Nephron progenitor cell (in vitro differentiated cells): ENCODE results near the gene C1orf185.
"Not testable (repeated sequence)": the region's sequence is repeated elsewhere in the genome, so short reads cannot be mapped to it uniquely, and the experiment has no call there.

Experiments used
- DNase-seq: peaks from one replicate; pipeline ENCODE4 v3.0.0; 2021
- H3K27ac Mint-ChIP-seq: 2 replicates; pipeline ENCODE4 v1.8.0; 2021; ENCODE audit warnings: mild to moderate bottlenecking, moderate library complexity, mixed read lengths
- H3K27me3 Mint-ChIP-seq: 2 replicates; pipeline ENCODE4 v1.8.0; 2021; ENCODE audit warnings: mild to moderate bottlenecking, low read depth, mixed read lengths; ENCODE audit not compliant: poor library complexity
- H3K36me3 Mint-ChIP-seq: 2 replicates; pipeline ENCODE4 v1.8.0; 2021; ENCODE audit warnings: low read depth, mixed read lengths
- H3K4me1 Mint-ChIP-seq: 2 replicates; pipeline ENCODE4 v1.8.0; 2021; ENCODE audit warnings: mixed read lengths
- H3K4me3 Mint-ChIP-seq: 2 replicates; pipeline ENCODE4 v1.8.0; 2021; ENCODE audit warnings: mild to moderate bottlenecking, moderate library complexity, mixed read lengths
- H3K9me3 Mint-ChIP-seq: 2 replicates; pipeline ENCODE4 v1.8.0; 2021; ENCODE audit warnings: mild to moderate bottlenecking, moderate library complexity, mixed read lengths
- CTCF ChIP-seq: fragments of 200-600 bp; sonication (generic); IDR thresholded peaks from 2 replicates; pipeline ENCODE4 v1.5.0; 2021; ENCODE audit warnings: antibody characterized with exemption

The C1orf185 gene

GRCh38 chr1:51165540-51165939 is 63.5 kb downstream of the C1orf185 start:
- no peak for DNase-seq
- H3K27me3 Mint-ChIP-seq = peaks cover 6% of the 10 kb centered on the region

GRCh38 chr1:51168266-51168845 is 66.3 kb downstream of the C1orf185 start:
- no peaks in the 10 kb centered on the region for H3K4me1 Mint-ChIP-seq
- peaks cover 10% of the 10 kb centered on the region for H3K27me3 Mint-ChIP-seq
- H3K4me3 Mint-ChIP-seq = no peak overlapping the region
- H3K9me3 Mint-ChIP-seq = no peaks in the 10 kb centered on the region
- no peak for TF ChIP-seq CTCF
- no peak overlapping the region for H3K27ac Mint-ChIP-seq
- no peak for DNase-seq
- no peaks in the 10 kb centered on the region for H3K36me3 Mint-ChIP-seq

More at GRCh38 chr1:51165540-51165939, 63.5 kb downstream of the C1orf185 start:
- H3K4me1 Mint-ChIP-seq = no peaks in the 10 kb centered on the region
- no peaks in the 10 kb centered on the region for H3K36me3 Mint-ChIP-seq
- no peak overlapping the region for H3K4me3 Mint-ChIP-seq
- TF ChIP-seq CTCF = no peak
- no peak overlapping the region for H3K27ac Mint-ChIP-seq
- H3K9me3 Mint-ChIP-seq = no peaks in the 10 kb centered on the region

GRCh38 chr1:51168936-51169335 is 66.9 kb downstream of the C1orf185 start:
- Mint-ChIP-seq H3K36me3 (no peaks in the 10 kb centered on the region), H3K4me1 (no peaks in the 10 kb centered on the region), H3K9me3 (no peaks in the 10 kb centered on the region), H3K4me3 (no peak overlapping the region), H3K27me3 (peaks cover 10% of the 10 kb centered on the region), H3K27ac (no peak overlapping the region)
- TF ChIP-seq CTCF = no peak
- no peak for DNase-seq

- Mint-ChIP-seq H3K9me3 (no peaks in the 10 kb centered on the region), H3K27ac (no peak overlapping the region), H3K4me1 (no peaks in the 10 kb centered on the region), H3K36me3 (no peaks in the 10 kb centered on the region), H3K27me3 (peaks cover 15% of the 10 kb centered on the region), H3K4me3 (no peak overlapping the region)
- TF ChIP-seq CTCF = no peak
- no peak for DNase-seq
Measured at GRCh38 chr1:51170342-51170741, 68.3 kb downstream of the C1orf185 start.

- Mint-ChIP-seq H3K27ac (no peak overlapping the region), H3K4me3 (no peak overlapping the region), H3K36me3 (no peaks in the 10 kb centered on the region), H3K4me1 (no peaks in the 10 kb centered on the region), H3K27me3 (peaks cover 19% of the 10 kb centered on the region), H3K9me3 (no peaks in the 10 kb centered on the region)
- DNase-seq = no peak
- no peak for TF ChIP-seq CTCF
Measured at GRCh38 chr1:51172811-51173210, 70.8 kb downstream of the C1orf185 start.

GRCh38 chr1:51175278-51175677 is 73.2 kb downstream of the C1orf185 start:
- Mint-ChIP-seq H3K27me3 (peaks cover 19% of the 10 kb centered on the region), H3K4me1 (no peaks in the 10 kb centered on the region), H3K27ac (no peak overlapping the region), H3K4me3 (no peak overlapping the region), H3K36me3 (no peaks in the 10 kb centered on the region), H3K9me3 (no peaks in the 10 kb centered on the region)
- DNase-seq = no peak
- no peak for TF ChIP-seq CTCF

GRCh38 chr1:51177988-51178387 is 76.0 kb downstream of the C1orf185 start:
- H3K4me1 Mint-ChIP-seq, H3K36me3 Mint-ChIP-seq, H3K4me3 Mint-ChIP-seq, H3K27ac Mint-ChIP-seq, DNase-seq, H3K9me3 Mint-ChIP-seq: not testable (repeated sequence)
- peaks cover 12% of the 10 kb centered on the region for H3K27me3 Mint-ChIP-seq
